Measurements from ENCODE around the gene KCTD4. TPM values are rescaled to one million over a fixed set of nuclear protein-coding genes. Genes with fewer than 3 reads are reported as not detected.
A peak's percentile ranks its signal among the peaks of the same experiment; 100 is the strongest.

The KCTD4 gene
- polyA plus RNA-seq, 3 donors: 0.12 TPM; not detected in 2

GRCh38 chr13:45149964-45150363, 50.9 kb downstream of the KCTD4 start:
- Histone ChIP-seq H4K20me1 (ENCODE audit: insufficient read depth, low read length) (peaks cover 35% of the 10 kb centered on the region), H3K27ac (ENCODE audit: low read depth in 1 of 2, low read length in 2 of 2) (no peak overlapping the region), H2AFZ (ENCODE audit: insufficient read depth, low read depth, low read length, poor library complexity, severe bottlenecking) (no peak overlapping the region), H3K4me2 (replicated peaks; ENCODE audit: extremely low read depth, low read length, poor library complexity, severe bottlenecking) (no peak overlapping the region), H3K4me3 (replicated peaks in 1 of 3; ENCODE audit: low read depth in 2 of 3, low read length in 3 of 3) (no peak overlapping the region), H3K9me3 (replicated peaks in 1 of 2; ENCODE audit: control insufficient read depth in 1 of 2, insufficient read depth in 1 of 2, low read length in 2 of 2) (no peaks in the 10 kb centered on the region), H3K4me1 (ENCODE audit: control insufficient read depth in 1 of 2, insufficient read depth in 2 of 2, low read length in 2 of 2) (no peaks in the 10 kb centered on the region), H3K36me3 (replicated peaks in 1 of 2; ENCODE audit: control insufficient read depth in 1 of 2, insufficient read depth in 2 of 2, low read length in 2 of 2) (peaks cover 11 to 30% of the 10 kb centered on the region in 2 donors), H3K9ac (ENCODE audit: insufficient read depth, low read length, poor library complexity, severe bottlenecking) (no peak overlapping the region), H3K27me3 (ENCODE audit: control insufficient read depth in 2 of 2, insufficient read depth in 2 of 2, low read length in 2 of 2) (no peaks in the 10 kb centered on the region), H3K79me2 (ENCODE audit: insufficient read depth, low read length) (peaks cover 16% of the 10 kb centered on the region)
- Mint-ChIP-seq H3K27ac (no peak overlapping the region), H3K4me1 (no peaks in the 10 kb centered on the region), H3K36me3 (peaks cover 18 to 31% of the 10 kb centered on the region in 2 donors), H3K9me3 (no peaks in the 10 kb centered on the region), H3K27me3 (ENCODE audit: low read depth in 3 of 3) (peaks cover 0 to 5% (median 0%) of the 10 kb centered on the region in 3 donors), H3K4me3 (no peak overlapping the region)
- intact Hi-C loops (cut with micrococcal nuclease): no loop called here
- no CpG with 5 or more reads among the region's 1 CpG for WGBS (ENCODE audit: insufficient coverage)
- no peak for DNase-seq
- TF ChIP-seq, protein P1, sequence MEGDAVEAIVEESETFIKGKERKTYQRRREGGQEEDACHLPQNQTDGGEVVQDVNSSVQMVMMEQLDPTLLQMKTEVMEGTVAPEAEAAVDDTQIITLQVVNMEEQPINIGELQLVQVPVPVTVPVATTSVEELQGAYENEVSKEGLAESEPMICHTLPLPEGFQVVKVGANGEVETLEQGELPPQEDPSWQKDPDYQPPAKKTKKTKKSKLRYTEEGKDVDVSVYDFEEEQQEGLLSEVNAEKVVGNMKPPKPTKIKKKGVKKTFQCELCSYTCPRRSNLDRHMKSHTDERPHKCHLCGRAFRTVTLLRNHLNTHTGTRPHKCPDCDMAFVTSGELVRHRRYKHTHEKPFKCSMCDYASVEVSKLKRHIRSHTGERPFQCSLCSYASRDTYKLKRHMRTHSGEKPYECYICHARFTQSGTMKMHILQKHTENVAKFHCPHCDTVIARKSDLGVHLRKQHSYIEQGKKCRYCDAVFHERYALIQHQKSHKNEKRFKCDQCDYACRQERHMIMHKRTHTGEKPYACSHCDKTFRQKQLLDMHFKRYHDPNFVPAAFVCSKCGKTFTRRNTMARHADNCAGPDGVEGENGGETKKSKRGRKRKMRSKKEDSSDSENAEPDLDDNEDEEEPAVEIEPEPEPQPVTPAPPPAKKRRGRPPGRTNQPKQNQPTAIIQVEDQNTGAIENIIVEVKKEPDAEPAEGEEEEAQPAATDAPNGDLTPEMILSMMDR (IDR thresholded peaks at IDR 0.05): no peak

DNA sequence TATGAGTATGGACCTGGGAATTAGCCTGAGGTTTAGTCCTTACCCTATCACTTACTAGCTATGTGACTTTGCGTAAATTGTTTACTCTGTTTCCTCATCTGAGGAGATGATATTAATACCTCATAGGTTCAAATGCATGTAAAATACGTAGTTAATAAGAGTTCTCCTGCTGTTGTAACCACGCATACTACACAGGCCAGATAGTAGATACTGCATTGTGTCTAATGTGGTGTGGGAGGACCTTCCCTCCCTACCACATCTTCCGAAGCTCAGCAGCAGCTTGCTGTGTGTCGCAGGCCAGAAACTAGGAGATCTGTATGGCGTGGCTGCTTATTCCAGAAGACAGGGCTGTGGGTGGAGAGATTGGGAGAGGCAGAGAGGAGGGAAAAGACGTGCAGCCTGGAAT, 57.5 kb downstream of the KCTD4 start:
- H3K79me2 ChIP-seq (ENCODE audit: insufficient read depth, low read length): peaks cover 30% of the 10 kb centered on the region

More for the DNA sequence above, 57.5 kb downstream of the KCTD4 start:
- WGBS (ENCODE audit: insufficient coverage): 93% methylated on average over 2 of the region's 7 CpGs
- intact Hi-C loops (cut with micrococcal nuclease): no loop called here
- Mint-ChIP-seq H3K4me1 (no peaks in the 10 kb centered on the region), H3K27me3 (ENCODE audit: low read depth in 3 of 3) (peaks cover 0 to 3% (median 0%) of the 10 kb centered on the region in 3 donors), H3K4me3 (no peak overlapping the region), H3K27ac (peak overlapping the region in 1 of 7 donors; percentile 10), H3K9me3 (no peaks in the 10 kb centered on the region), H3K36me3 (peaks cover 22 to 24% of the 10 kb centered on the region in 2 donors)
- H2AFZ ChIP-seq (ENCODE audit: insufficient read depth, low read depth, low read length, poor library complexity, severe bottlenecking): no peak overlapping the region
- H3K36me3 ChIP-seq (replicated peaks in 1 of 2; ENCODE audit: control insufficient read depth in 1 of 2, insufficient read depth in 2 of 2, low read length in 2 of 2): peaks cover 17 to 27% of the 10 kb centered on the region in 2 donors
- no peaks in the 10 kb centered on the region for H3K4me1 ChIP-seq (ENCODE audit: control insufficient read depth in 1 of 2, insufficient read depth in 2 of 2, low read length in 2 of 2)
- H3K9me3 ChIP-seq (replicated peaks in 1 of 2; ENCODE audit: control insufficient read depth in 1 of 2, insufficient read depth in 1 of 2, low read length in 2 of 2): no peaks in the 10 kb centered on the region
- no peak overlapping the region for H3K27ac ChIP-seq (ENCODE audit: low read depth in 1 of 2, low read length in 2 of 2)
- H3K9ac ChIP-seq (ENCODE audit: insufficient read depth, low read length, poor library complexity, severe bottlenecking): no peak overlapping the region
- H3K4me3 ChIP-seq (replicated peaks in 1 of 3; ENCODE audit: low read depth in 2 of 3, low read length in 3 of 3): no peak overlapping the region
- TF ChIP-seq, protein P1 (IDR thresholded peaks at IDR 0.05): no peak
- peaks cover 56% of the 10 kb centered on the region for H4K20me1 ChIP-seq (ENCODE audit: insufficient read depth, low read length)
- H3K4me2 ChIP-seq (replicated peaks; ENCODE audit: extremely low read depth, low read length, poor library complexity, severe bottlenecking): no peak overlapping the region
- no peak for DNase-seq
- no peaks in the 10 kb centered on the region for H3K27me3 ChIP-seq (ENCODE audit: control insufficient read depth in 2 of 2, insufficient read depth in 2 of 2, low read length in 2 of 2)

Other genes starting within 250 kb of the KCTD4 start
- gene NUFIP1, start 211.6 kb downstream of the KCTD4 start, polyA plus RNA-seq: 1 to 10 TPM in 1 of 3 donors, under 1 TPM in 2; 0.83 to 1.1 (median 0.95) TPM
- gene GPALPP1, start 211.5 kb downstream of the KCTD4 start, polyA plus RNA-seq: 10 to 100 TPM in 2 of 3 donors, 1 to 10 TPM in 1; 9.4 to 13.7 (median 11.4) TPM
- 10 to 100 TPM in 1 of 3 donors, 1 to 10 TPM in 2; 8.1 to 10.4 (median 8.5) TPM for gene GTF2F2, start 80.5 kb downstream of the KCTD4 start, polyA plus RNA-seq
- 1,000 to 10,000 TPM; 2,102 to 5,638 (median 2,493) TPM for gene TPT1, start 140.1 kb upstream of the KCTD4 start, polyA plus RNA-seq
- 10 to 100 TPM in 1 of 3 donors, 1 to 10 TPM in 1, under 1 TPM in 1; 0.92 to 14.0 (median 2.3) TPM for gene SLC25A30, start 217.3 kb upstream of the KCTD4 start, polyA plus RNA-seq

Measured in CD14-positive monocyte (primary cell).